Left renal pelvis (tissue), 4 donors: Measurements from ENCODE around the gene STIP1. TPM values are rescaled to one million over a fixed set of nuclear protein-coding genes. Genes with fewer than 3 reads are reported as not detected.
A peak's percentile ranks its signal among the peaks of the same experiment; 100 is the strongest.
"Not testable (repeated sequence)": the region's sequence is repeated elsewhere in the genome, so short reads cannot be mapped to it uniquely, and the experiment has no call there.

Experiments used
- DNase-seq, 4 donors: peaks; one replicate each; pipeline ENCODE4 v3.0.0-alpha.2; 2013; ENCODE audit warnings: low read depth in 4 of 4, low spot score in 3 of 4
- polyA plus RNA-seq, 4 donors: library from polyadenylated mRNA; unstranded; fragments of 120-200 nt; gene quantifications; one replicate each; pipeline ENCODE4 v1.2.1, GENCODE V29; 2013; ENCODE audit not compliant: insufficient read length in 4 of 4

Gene STIP1
- polyA plus RNA-seq, 4 donors = 125 to 232 (median 205) TPM

DNA sequence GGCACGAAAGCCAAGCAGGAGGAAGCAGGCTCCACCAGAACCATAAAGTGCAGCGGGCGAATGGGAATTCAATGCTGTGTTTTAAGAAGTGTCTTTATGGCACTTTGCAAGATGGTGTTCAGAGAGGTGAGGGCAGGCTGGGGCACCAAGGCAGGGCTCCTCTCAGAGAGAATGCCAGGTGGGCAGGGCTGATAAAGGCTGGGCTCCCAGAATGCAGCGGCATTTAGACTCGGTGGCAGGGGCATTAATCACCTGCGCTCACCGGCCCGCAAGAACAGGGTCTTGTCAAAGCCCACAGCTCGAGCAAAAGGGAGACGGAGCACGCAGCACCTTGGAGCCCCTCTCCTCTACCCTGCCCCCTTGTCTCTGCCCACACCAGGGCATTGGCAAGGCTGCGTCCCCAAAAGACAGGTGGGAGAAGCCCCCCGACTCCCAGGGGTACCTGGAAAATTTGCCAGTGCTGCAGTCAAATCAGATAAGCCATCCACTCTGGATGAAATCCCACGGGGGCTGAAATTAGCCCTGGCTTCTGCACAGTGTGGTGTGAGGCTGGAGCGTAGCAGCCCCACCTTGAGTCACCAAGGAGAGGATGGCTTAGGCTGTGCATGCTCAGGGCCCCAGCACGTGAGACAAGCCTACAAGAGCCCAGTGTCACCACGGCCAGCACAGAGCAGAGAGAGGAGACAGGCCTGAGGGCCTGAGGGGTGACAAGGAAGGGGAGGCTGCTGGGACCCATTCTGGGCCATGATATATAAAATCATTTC, 28.2 kb upstream of the STIP1 start:
- no peak for DNase-seq

GRCh38 chr11:64161037-64161436, 24.9 kb upstream of the STIP1 start:
- DNase-seq = no peak

GRCh38 chr11:64162769-64163168, 23.2 kb upstream of the STIP1 start:
- DNase-seq = not testable (repeated sequence)

GRCh38 chr11:64163951-64164350, 22.0 kb upstream of the STIP1 start:
- no peak for DNase-seq

DNA sequence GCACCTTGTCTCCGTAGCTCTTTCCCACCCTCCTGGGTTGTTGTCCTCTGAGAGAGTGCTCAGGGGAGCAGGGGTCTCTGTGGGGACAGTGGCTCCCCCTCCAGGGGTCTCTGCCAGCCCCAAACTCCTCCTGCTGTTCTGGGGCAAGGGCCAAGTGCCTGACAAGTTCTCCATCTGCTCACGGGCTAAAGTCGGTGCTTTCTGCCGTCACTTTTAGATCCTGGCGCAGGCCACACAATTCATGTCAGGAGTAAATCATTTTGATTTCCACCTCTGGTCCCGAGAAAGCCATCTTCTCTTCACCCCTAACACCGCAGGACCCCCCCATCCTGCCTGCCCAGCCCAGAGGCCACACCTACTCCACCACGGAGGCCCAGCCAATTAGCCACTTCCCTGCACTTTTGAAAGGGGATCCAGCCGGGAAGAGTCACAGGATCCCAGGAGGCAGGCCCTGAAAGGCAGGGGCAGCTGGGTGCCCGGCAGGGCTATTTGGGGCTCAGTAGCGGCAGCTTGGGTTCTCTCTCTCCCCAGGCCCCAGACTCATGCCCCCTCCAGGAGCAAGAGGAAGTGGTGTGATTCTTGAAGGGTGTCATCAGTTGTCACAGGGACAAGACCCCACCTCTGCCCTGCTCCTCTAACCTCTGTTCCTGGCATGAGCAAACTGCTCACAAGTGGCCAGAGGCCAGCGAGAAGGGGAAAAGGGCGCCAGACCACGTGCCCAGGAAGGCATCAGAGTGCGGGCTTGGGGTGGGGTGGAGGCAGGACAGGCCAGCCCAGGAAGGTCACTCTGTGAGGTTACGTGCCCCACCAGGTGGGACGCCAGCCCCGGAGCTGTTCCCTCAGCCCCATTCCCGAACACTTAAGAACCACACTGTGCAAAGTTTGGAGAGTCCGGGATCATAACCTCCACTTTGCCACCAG, 21.3 kb upstream of the STIP1 start:
- DNase-seq = no peak

DNA sequence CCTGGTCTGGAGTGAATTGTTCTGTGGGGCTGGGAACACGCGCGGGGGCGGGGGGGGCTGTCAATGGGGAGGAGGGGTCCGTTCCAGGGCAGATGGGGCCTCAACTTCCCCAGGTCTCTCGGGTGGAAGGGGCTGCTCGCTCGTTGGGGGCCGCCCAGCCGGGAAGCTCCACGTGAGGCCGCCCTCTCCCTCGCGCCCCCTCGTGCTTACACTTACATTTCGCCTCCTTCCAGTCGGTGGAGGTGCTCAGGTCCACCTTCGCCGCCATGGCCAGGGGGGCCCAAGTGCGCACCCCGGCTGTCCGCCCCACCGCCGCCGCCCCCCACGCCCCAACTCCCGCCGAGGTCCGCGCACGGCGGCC, 20.5 kb upstream of the STIP1 start:
- DNase-seq = no peak

DNA sequence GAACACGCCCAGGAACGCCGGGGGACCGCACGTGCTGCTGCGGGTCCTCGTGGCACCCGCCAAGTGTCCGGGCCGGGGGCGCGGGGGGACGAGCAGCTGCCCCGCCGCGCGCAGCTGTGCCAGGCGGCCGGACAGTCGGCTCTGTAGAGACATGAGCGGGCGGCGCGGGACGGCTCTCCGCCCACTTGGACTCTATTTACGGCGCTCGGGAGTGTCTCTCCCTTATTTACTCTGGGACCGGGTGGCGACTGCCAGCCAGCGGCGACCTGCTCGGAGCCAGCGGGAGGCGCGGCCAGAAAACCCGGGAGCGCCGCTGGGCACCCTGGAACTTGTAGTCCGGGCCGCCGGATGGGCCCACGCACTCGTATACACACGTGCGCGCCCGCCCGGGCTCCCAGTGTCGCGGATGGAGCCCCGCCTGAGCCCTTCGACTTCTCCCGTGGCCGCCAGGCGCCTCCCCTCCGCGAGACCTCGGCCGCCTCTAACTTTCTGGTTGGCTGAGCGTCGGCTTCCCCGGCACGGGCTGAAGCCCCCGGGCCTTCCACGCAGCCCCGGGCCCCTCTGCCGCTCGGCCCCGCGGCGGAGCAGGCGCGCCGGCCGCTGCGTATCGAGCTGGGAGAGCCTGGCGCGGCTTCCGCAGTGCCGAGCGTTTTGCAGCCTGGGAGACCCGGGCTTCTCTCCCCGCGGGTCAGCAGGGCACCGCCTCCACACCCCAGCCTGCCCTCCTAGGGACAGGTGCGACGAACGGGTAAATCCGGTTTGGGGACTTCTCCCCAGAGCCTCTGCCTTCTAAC, 19.9 kb upstream of the STIP1 start, which contains the start of gene MACROD1:
Gene MACROD1 (minus strand): TSS at position 272 of the 794 bp plus-strand sequence. CDS start 119 bp downstream, at position 153.
- no peak for DNase-seq

GRCh38 chr11:64170419-64170818, 15.6 kb upstream of the STIP1 start:
- no peak for DNase-seq

- no peak for DNase-seq
Measured at GRCh38 chr11:64173616-64174355, 12.2 kb upstream of the STIP1 start.

DNA sequence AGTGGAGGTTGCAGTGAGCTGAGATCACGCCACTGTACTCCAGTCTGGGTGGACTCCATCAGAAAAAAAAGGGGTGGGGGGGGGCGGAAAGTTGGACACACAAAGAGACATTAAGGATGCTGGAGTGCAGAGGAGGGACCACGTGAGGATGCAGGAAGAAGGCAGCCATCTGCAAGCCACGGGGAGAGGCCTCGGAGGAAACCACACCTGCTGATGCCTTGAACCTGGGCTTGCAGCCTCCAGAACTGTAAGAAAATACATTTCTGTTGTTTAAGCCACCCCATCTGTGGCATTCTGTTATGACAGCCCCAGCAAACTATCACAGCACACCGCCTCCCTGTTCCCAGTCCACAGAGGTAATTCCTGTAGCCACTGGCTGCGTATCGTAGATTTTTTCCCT, 9.2 kb upstream of the STIP1 start:
- DNase-seq = no peak

DNA sequence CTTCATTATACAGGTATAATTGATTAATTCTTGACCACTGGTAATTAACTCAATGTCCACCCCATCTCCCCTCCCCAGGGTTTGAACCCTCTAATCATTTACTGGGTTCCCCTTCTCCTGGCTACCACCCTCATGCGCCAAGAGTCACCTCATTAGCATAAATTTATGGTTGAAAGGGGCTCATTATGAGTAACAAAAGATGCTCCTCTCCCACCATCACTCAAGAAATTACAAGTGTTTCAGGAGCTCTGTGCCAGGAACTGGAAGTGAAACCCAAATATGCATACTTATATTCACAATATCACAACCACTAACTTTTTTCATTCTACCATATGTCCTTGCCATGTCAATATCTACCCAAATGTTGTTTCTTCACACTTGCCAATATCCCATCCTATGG, 7.8 kb upstream of the STIP1 start:
- no peak for DNase-seq

GRCh38 chr11:64178951-64179639, 6.9 kb upstream of the STIP1 start:
- no peak for DNase-seq

- DNase-seq = no peak
Measured at GRCh38 chr11:64180891-64181290, 5.1 kb upstream of the STIP1 start.

DNA sequence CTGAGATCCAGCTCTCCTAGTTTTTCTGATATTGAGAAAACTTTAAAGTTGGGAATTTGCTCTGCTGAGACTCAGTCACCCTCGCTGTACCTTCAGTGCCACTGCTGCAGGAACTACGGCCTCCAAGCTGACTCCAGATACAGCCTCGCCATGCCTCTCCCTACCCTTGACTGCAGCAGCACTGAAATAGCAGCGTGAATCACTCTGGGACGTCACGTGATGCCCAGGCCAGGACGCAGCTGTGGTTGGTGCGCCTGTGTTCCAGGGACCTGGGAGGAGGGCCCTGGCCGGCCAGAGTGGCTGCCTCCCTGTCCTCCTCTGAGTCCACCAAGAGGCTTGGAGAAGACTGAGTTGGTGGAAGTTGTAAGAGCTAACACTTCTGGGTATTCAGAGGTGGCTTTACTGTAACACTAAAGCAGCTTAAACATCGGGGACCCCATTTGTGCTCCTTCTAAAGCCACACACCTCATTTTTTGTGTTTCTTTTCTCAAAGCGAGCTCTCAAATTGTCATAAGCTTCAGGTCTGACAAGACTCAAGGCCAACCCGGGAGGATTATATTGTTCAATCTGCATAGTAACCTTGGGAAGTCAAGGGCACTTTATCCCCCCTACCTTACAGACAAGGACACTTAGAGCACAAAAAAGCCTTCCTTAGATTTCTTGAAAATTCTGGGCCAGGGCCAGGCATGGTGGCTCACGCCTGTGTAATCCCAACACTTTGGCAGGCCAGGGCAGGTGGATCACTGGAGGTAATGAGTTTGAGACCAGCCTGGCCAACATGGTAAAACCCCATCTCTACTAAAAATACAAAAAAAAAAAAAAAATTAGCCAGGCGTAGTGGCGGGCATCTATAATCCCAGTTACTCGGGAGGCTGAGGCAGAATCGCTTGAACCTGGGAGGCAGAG, 4.2 kb upstream of the STIP1 start:
- peak; percentile 55 to 73 (median 69) for DNase-seq

DNA sequence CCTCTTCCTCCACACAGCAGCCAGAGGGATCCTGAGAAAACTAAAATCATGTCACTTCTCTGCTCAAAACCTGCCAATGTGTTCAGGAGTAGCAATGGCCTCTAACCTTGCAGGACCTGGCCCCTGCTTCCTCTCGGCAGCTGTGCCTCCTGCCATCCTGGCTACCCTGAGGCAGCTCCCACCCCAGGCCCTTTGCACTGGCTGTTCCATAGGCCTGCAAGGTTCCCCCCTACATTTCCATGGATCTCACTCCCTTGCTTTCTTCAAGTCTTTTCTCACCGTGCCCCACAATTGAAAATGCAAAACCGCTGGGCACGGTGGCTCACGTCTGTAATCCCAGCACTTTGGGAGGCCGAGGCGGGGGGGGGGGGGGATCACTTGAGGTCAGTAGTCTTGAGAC, 2.1 kb upstream of the STIP1 start:
- no peak for DNase-seq

DNA sequence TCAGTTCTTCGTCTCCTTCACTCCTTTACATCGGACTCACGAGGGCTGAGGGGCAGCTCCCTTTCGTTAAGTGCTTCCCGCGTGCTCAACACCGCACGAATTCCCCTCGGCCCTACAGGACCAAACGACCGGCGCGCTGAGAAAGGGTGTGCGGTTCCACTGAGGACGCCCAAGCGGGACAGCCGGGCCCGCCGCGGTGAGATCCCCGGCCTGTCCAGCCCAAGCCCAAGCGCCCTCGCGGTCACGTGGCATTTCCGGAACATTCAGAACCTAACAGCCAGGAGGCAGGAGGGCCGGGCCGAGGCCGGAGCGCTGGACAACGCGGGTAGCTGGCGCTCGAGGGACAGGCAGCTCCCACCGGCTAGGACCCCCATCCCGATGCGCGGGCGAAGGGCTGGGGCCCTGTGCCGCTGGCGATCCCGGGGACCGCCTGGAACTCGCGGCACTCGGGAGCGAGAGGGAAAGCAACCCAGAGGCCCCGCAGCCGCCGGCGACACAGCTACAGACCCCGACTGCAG, 737 bp upstream of the STIP1 start:
- DNase-seq = peak in 2 of 4 donors; percentile 16 to 72

DNA sequence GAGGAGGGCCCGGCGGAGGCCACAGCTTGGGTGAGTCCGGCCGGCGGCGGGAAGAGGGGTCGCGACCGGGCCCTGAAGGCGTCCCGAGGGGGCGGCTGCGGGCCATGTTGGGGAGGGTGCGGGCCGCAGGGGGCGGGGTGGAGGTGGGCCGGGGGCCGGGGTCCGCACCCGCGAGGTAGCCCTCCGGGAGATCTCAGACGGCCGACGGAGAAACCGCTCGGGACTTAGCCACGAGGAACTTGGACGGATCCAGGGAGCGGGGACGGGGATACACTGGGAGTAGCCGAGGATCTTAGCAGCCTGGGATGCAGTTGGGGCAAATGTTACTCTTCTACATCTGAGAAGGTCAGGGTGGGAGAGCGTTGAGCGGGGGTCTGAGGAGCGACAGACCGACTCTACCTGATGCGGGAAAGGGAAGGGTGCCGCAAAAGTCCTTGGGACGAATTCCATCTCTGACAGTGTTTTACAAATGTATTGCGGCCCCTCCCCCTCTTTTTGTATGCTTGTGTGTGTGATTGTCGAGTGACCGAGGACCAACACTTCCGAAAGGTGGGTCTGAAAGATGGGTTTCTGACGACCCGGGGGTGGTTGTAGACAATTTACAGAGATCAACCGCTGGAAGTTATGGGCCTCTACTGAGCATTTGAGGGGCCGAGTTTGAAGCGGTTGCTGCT, 658 bp downstream of the STIP1 start:
- no peak for DNase-seq

GRCh38 chr11:64192434-64192833, 6.5 kb downstream of the STIP1 start:
- DNase-seq = no peak
